Duodenal mucosa (tissue), 2 donors: Measurements from ENCODE around the gene SLK.

Experiments used
- H3K27ac ChIP-seq: one replicate; pipeline ENCODE4 v1.7.0; 2013; ENCODE audit warnings: low read depth, low read length
- H3K27me3 ChIP-seq, 2 donors: one replicate each; pipeline ENCODE4 v1.7.0; 2013; ENCODE audit warnings: low read length in 2 of 2, control low read depth in 1 of 2; ENCODE audit not compliant: insufficient read depth in 2 of 2, control insufficient read depth in 1 of 2
- H3K36me3 ChIP-seq, 2 donors: one replicate each; pipeline ENCODE4 v1.7.0; 2013; ENCODE audit warnings: low read length in 2 of 2, control low read depth in 1 of 2; ENCODE audit not compliant: insufficient read depth in 2 of 2, control insufficient read depth in 1 of 2
- H3K4me1 ChIP-seq, 2 donors: one replicate each; pipeline ENCODE4 v1.7.0; 2013; ENCODE audit warnings: low read length in 2 of 2, control low read depth in 1 of 2; ENCODE audit not compliant: insufficient read depth in 2 of 2, control insufficient read depth in 1 of 2
- H3K4me3 ChIP-seq, 2 donors: one replicate each; pipeline ENCODE4 v1.7.0; 2013; ENCODE audit warnings: low read length in 2 of 2, low read depth in 1 of 2
- H3K9ac ChIP-seq, 2 donors: one replicate each; pipeline ENCODE4 v1.7.0; 2013; ENCODE audit warnings: low read length in 2 of 2, low read depth in 1 of 2
- H3K9me3 ChIP-seq, 2 donors: one replicate each; pipeline ENCODE4 v1.7.0; 2013; ENCODE audit warnings: low read length in 2 of 2, control low read depth in 1 of 2; ENCODE audit not compliant: control insufficient read depth in 1 of 2

SLK gene

DNA sequence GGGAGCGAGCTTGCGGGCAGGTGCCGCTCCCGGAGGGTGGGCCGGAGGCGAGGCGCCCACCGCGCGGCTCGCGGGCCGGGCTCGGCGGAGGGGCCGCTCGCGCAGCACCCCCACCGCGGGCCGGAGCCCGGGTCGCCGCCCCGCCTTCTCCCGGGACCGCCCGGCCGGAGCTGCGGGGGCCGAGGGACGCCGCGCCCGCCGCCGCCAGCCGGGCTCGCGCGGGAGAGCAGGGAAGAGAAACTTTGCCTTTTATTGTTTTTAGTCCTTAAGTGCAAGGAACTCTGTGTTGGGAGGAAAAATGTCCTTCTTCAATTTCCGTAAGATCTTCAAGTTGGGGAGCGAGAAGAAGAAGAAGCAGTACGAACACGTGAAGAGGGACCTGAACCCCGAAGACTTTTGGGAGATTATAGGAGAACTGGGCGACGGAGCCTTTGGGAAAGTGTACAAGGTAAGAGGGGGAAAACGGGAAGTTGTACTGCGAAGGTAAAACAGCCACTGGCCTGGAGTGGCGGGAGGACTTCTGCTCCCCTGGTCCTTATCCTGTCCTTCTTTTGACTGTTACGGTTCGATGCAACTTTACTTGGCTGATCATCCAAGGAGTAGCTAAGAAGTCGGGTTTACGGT, 620 bp downstream of the SLK start:
- Histone ChIP-seq H3K4me1 (peaks cover 9 to 25% of the 10 kb centered on the region in 2 donors), H3K4me3 (peak overlapping the region; percentile 98), H3K9me3 (no peaks in the 10 kb centered on the region), H3K36me3 (no peaks in the 10 kb centered on the region), H3K27ac (peak overlapping the region; percentile 96), H3K9ac (peak overlapping the region; percentile 90 to 99), H3K27me3 (no peaks in the 10 kb centered on the region)

DNA sequence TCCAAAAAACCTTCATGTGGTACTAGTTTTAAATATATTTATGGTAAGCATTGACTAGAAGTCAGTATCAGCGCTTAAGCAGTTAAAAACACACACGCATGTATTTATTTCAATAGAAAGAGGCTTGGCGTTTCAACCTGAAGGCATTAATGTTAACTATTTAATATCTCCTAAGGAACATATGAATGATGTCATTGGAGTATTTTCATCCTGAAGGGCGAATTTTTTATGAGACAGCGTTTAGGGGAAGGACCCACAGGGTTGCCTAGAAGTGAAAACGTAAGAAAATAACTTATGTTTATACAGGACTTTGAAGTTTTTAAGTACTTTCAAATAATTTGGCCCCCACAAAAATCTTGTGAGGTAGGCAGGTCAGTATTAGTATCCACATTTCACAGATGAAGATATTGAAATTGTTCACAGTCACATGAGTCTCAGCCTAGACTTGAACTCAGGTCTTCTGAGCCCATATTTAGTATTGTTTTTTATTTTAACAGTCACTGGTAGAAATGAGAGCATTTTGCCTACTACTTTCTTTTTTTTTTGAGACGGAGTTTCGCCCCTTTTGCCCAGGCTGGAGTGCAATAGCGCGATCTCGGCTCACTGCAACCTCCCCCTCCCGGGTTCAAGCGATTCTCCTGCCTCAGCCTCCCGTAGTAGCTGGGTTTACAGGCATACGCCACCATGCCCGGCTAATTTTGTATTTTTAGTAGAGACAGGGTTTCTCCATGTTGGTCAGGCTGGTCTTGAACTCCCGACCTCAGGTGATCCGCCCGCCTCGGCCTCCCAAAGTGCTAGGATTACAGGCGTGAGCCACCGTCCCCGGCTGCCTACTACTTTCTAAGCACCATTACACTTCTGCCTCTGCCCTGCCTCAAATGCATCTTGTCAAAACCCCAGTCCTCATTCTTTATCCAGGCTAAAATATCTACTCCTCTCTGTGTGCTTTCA, 1.8 kb downstream of the SLK start:
- H3K27me3 ChIP-seq: no peaks in the 10 kb centered on the region
- H3K27ac ChIP-seq: no peak overlapping the region
- no peaks in the 10 kb centered on the region for H3K9me3 ChIP-seq
- H3K4me1 ChIP-seq: peaks cover 15 to 25% of the 10 kb centered on the region in 2 donors
- peak overlapping the region; percentile 71 to 90 for H3K9ac ChIP-seq
- H3K4me3 ChIP-seq: peak overlapping the region; percentile 98
- H3K36me3 ChIP-seq: no peaks in the 10 kb centered on the region

DNA sequence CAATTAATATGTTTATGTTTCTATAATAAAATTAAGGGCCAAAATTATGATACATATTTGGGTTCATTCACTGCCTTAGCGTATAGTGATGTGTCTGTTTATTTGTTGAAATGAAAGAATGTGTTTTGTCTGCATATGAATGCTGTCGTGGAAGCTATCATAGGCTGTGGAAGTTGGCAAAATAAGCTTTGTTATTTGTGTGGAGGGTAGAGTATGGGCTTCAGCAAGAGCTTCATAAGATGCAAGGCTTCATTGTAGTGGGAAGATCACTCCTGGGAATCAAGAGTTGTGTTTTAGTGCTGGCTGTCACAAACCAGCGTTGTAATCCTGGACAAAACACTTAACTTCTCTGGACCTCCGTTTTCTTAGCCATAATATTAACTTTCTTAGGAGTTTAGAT, 2.5 kb downstream of the SLK start:
- Histone ChIP-seq H3K27ac (no peak overlapping the region), H3K9ac (peak overlapping the region; percentile 20 to 90), H3K4me1 (peaks cover 15 to 25% of the 10 kb centered on the region in 2 donors)

DNA sequence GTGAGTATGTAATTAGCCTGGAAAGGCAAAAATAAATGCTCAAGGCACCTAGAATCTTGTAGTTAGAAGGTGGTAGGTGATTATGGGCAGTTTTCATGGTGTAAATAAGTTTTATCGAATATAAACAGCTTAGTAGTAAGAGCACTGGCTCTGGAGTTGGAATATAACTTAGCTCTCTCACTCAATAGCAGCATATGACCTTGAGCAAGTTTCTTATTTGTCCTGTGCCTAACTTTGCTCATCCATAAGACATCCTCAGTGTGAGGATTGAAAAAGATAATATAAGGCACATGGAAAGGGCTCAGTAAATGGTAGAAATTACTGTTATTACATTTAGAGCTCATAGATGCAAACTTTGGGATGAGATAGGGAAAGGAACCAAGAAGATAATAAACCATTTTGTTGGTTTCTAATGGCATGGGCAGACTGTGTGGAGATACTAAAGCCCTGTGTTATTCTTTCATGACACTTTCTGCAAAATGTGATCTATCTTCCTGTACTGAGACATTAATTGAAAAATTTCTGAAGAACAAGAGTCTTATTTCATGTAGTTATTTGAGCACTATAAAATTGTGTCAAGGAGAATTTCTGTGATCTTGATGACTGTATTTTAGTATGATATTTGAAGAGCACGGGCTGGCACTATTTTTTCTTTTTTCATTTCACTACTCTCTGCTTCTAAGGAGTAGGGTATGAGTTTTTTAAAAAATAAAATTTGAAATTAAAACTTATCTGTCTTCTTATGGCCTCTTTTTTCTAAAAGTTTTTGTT, 3.1 kb downstream of the SLK start:
- Histone ChIP-seq H3K4me1 (peaks cover 15 to 25% of the 10 kb centered on the region in 2 donors), H3K4me3 (peak overlapping the region; percentile 98), H3K9ac (peak overlapping the region; percentile 20 to 90), H3K27me3 (no peaks in the 10 kb centered on the region), H3K27ac (no peak overlapping the region), H3K36me3 (no peaks in the 10 kb centered on the region), H3K9me3 (no peaks in the 10 kb centered on the region)

More for the DNA sequence above, 2.5 kb downstream of the SLK start:
- Histone ChIP-seq H3K36me3 (no peaks in the 10 kb centered on the region), H3K9me3 (no peaks in the 10 kb centered on the region), H3K27me3 (no peaks in the 10 kb centered on the region), H3K4me3 (peak overlapping the region; percentile 98)

GRCh38 chr10:103975169-103975568, 8.2 kb downstream of the SLK start:
- Histone ChIP-seq H3K9me3 (no peaks in the 10 kb centered on the region), H3K27ac (no peak overlapping the region), H3K27me3 (no peaks in the 10 kb centered on the region), H3K4me1 (peaks cover 6 to 10% of the 10 kb centered on the region in 2 donors), H3K36me3 (no peaks in the 10 kb centered on the region), H3K4me3 (no peak overlapping the region), H3K9ac (no peak overlapping the region)

DNA sequence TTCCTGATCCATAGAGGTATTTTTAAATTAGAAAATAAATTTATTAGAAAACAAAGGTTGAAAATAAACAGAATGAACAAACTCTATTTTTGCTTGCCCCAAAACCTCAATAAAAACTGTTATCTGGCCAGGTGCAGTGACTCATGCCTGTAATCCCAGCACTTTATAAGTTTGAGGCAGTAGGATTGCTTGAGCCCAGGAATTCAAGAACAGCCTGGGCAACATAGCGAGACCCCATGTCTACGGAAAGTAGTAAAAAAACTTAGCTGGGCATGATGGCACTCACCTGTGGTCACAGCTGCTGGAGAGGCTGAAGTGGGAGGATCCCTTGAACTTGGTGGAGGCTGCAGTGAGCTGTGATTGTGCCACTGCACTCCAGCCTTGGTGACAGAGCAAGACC, 10.3 kb downstream of the SLK start:
- no peak overlapping the region for H3K4me3 ChIP-seq
- no peaks in the 10 kb centered on the region for H3K9me3 ChIP-seq
- H3K27me3 ChIP-seq: no peaks in the 10 kb centered on the region
- no peak overlapping the region for H3K27ac ChIP-seq
- no peaks in the 10 kb centered on the region for H3K36me3 ChIP-seq
- no peak overlapping the region for H3K9ac ChIP-seq
- H3K4me1 ChIP-seq: peaks cover 0 to 9% of the 10 kb centered on the region in 2 donors

- Histone ChIP-seq H3K27me3 (no peaks in the 10 kb centered on the region), H3K9me3 (no peaks in the 10 kb centered on the region), H3K9ac (no peak overlapping the region), H3K4me1 (peaks cover 11 to 19% of the 10 kb centered on the region in 2 donors), H3K27ac (no peak overlapping the region), H3K4me3 (no peak overlapping the region), H3K36me3 (no peaks in the 10 kb centered on the region)
These were observed 12.6 kb downstream of the SLK start for GRCh38 chr10:103979530-103979929.

DNA sequence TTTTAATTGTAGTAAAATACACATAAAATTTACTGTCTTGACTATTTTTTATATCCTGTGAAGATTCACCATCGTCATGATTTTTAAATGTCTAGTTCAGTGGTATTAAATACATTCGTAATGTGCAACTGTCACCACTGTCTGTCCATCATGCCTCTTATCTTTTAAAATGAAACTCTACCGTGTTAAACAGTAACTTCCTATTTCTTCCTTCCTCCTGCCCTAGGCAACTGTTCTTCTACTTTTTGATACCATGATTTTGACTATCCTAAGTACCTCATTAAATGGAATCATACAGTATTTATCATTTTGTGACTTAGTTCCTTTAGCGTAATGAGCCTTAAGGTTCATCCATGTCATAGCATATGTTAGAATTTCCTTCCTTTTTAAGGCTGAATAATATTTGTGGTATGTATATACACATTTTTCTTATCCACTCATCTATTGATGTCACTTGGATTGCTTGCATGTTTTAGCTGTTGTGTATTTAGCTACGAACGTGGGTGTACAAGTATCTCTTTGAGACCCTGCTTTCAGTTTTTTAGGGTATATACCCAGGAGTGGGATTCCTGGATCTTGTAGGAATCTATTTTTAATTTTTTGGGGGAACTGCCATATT, 13.5 kb downstream of the SLK start:
- Histone ChIP-seq H3K9ac (no peak overlapping the region), H3K4me1 (peaks cover 11 to 22% of the 10 kb centered on the region in 2 donors), H3K9me3 (no peaks in the 10 kb centered on the region), H3K4me3 (no peak overlapping the region), H3K27me3 (no peaks in the 10 kb centered on the region), H3K36me3 (no peaks in the 10 kb centered on the region), H3K27ac (no peak overlapping the region)

DNA sequence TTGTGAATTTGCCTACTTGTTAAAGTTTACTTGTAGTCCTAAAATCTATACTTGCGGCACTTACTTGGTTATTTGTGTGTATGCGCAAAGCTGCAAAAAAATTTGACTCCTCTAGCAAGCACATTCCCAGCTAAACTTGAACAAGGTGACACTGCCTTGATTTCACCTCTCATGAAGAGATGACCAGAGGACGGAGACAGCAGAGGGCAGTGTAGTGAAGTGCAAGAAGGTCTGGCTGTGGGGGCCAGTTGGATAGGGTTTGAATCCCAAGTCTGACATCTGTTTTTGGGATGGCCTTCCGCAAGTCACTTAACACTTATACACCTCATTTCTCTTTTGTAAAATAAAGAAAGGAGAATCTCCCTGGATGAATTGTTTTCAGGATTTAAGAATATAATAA, 15.7 kb downstream of the SLK start:
- Histone ChIP-seq H3K4me3 (no peak overlapping the region), H3K36me3 (no peaks in the 10 kb centered on the region), H3K9me3 (no peaks in the 10 kb centered on the region), H3K27me3 (no peaks in the 10 kb centered on the region), H3K4me1 (peaks cover 11 to 22% of the 10 kb centered on the region in 2 donors), H3K27ac (no peak overlapping the region), H3K9ac (no peak overlapping the region)
